ENCODE data around the gene CALCOCO1. TPM values are rescaled to one million over a fixed set of nuclear protein-coding genes. Genes with fewer than 3 reads are reported as not detected.

The CALCOCO1 gene
- total and polyA plus RNA-seq, 9 of the 15 experiments (the other 6 are each of a cell fraction or from before 2014, with no cell fraction given): 1.9 to 31.8 (median 11.0) TPM

DNA sequence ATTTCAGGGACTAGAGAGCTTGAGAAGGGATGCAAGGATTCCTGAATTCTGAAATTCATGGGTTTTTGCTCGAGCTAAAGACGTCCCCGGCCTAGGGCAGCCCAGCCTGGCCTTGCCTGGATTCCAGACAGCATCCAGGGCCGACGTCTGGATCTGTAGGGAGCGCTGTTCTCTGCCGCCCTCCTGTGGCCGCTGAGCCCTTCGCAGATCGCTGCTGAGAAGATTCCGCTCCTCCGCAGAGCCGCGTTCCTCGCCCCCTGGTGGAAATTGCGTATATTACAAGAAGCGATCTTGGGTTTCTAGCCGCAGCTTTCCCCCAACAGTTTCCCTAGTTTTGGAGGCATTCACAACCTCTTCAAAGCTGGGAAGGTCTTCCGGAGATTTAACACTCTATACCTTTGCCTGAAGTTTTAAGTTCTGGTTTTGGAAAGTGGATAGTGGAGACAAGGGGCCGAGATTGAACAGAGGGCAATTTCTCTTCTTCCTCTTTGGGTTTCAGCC lies 19.4 kb upstream of the CALCOCO1 start (continued):
- TF ChIP-seq, protein P1, sequence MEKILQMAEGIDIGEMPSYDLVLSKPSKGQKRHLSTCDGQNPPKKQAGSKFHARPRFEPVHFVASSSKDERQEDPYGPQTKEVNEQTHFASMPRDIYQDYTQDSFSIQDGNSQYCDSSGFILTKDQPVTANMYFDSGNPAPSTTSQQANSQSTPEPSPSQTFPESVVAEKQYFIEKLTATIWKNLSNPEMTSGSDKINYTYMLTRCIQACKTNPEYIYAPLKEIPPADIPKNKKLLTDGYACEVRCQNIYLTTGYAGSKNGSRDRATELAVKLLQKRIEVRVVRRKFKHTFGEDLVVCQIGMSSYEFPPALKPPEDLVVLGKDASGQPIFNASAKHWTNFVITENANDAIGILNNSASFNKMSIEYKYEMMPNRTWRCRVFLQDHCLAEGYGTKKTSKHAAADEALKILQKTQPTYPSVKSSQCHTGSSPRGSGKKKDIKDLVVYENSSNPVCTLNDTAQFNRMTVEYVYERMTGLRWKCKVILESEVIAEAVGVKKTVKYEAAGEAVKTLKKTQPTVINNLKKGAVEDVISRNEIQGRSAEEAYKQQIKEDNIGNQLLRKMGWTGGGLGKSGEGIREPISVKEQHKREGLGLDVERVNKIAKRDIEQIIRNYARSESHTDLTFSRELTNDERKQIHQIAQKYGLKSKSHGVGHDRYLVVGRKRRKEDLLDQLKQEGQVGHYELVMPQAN (IDR thresholded peaks at IDR 0.05; ENCODE audit: borderline replicate concordance): no peak
- TF ChIP-seq ETV5 (CRISPR knock-in tag; IDR thresholded peaks at IDR 0.05; ENCODE audit: low read depth): no peak
- TF ChIP-seq, protein P2, sequence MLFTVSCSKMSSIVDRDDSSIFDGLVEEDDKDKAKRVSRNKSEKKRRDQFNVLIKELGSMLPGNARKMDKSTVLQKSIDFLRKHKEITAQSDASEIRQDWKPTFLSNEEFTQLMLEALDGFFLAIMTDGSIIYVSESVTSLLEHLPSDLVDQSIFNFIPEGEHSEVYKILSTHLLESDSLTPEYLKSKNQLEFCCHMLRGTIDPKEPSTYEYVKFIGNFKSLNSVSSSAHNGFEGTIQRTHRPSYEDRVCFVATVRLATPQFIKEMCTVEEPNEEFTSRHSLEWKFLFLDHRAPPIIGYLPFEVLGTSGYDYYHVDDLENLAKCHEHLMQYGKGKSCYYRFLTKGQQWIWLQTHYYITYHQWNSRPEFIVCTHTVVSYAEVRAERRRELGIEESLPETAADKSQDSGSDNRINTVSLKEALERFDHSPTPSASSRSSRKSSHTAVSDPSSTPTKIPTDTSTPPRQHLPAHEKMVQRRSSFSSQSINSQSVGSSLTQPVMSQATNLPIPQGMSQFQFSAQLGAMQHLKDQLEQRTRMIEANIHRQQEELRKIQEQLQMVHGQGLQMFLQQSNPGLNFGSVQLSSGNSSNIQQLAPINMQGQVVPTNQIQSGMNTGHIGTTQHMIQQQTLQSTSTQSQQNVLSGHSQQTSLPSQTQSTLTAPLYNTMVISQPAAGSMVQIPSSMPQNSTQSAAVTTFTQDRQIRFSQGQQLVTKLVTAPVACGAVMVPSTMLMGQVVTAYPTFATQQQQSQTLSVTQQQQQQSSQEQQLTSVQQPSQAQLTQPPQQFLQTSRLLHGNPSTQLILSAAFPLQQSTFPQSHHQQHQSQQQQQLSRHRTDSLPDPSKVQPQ (CRISPR knock-in tag; IDR thresholded peaks at IDR 0.05; ENCODE audit: borderline replicate concordance): no peak
- TF ChIP-seq RB1 (IDR thresholded peaks at IDR 0.05; ENCODE audit: low read depth): peak; percentile 93
- TF ChIP-seq, protein P3, sequence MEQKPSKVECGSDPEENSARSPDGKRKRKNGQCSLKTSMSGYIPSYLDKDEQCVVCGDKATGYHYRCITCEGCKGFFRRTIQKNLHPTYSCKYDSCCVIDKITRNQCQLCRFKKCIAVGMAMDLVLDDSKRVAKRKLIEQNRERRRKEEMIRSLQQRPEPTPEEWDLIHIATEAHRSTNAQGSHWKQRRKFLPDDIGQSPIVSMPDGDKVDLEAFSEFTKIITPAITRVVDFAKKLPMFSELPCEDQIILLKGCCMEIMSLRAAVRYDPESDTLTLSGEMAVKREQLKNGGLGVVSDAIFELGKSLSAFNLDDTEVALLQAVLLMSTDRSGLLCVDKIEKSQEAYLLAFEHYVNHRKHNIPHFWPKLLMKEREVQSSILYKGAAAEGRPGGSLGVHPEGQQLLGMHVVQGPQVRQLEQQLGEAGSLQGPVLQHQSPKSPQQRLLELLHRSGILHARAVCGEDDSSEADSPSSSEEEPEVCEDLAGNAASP (IDR thresholded peaks at IDR 0.05): no peak
- TF ChIP-seq, protein P4, sequence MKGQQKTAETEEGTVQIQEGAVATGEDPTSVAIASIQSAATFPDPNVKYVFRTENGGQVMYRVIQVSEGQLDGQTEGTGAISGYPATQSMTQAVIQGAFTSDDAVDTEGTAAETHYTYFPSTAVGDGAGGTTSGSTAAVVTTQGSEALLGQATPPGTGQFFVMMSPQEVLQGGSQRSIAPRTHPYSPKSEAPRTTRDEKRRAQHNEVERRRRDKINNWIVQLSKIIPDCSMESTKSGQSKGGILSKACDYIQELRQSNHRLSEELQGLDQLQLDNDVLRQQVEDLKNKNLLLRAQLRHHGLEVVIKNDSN (CRISPR knock-in tag; IDR thresholded peaks at IDR 0.05): no peak
- TF ChIP-seq EZH2 (IDR thresholded peaks at IDR 0.05; ENCODE audit: borderline replicate concordance, low read depth, low read length): no peak
- no peak for TF ChIP-seq NFXL1 (CRISPR knock-in tag; IDR thresholded peaks at IDR 0.05)
- TF ChIP-seq CTBP1 (IDR thresholded peaks at IDR 0.05; ENCODE audit: borderline replicate concordance): peak; percentile 77
- TF ChIP-seq RAD21 (CRISPR knock-in tag; conservative IDR thresholded peaks at IDR 0.05 in 1 of 2, IDR thresholded peaks at IDR 0.05 in 1 of 2): peak; percentile 91 to 96
- TF ChIP-seq NR4A1 (CRISPR knock-in tag; IDR thresholded peaks at IDR 0.05): no peak
- no peak for TF ChIP-seq NR4A1 (tag; IDR thresholded peaks at IDR 0.05)
- no peak for TF ChIP-seq MYBL2 (IDR thresholded peaks at IDR 0.05; ENCODE audit: low read depth)
- no peak for TF ChIP-seq MYBL2 (CRISPR knock-in tag; IDR thresholded peaks at IDR 0.05; ENCODE audit: borderline replicate concordance)
- no peak for TF ChIP-seq RAD51 (IDR thresholded peaks at IDR 0.05; ENCODE audit: borderline replicate concordance, low read depth)
- no peak for TF ChIP-seq TSC22D4 (tag; IDR thresholded peaks at IDR 0.05)
- TF ChIP-seq LARP7 (IDR thresholded peaks at IDR 0.05): no peak
- TF ChIP-seq, protein P5, sequence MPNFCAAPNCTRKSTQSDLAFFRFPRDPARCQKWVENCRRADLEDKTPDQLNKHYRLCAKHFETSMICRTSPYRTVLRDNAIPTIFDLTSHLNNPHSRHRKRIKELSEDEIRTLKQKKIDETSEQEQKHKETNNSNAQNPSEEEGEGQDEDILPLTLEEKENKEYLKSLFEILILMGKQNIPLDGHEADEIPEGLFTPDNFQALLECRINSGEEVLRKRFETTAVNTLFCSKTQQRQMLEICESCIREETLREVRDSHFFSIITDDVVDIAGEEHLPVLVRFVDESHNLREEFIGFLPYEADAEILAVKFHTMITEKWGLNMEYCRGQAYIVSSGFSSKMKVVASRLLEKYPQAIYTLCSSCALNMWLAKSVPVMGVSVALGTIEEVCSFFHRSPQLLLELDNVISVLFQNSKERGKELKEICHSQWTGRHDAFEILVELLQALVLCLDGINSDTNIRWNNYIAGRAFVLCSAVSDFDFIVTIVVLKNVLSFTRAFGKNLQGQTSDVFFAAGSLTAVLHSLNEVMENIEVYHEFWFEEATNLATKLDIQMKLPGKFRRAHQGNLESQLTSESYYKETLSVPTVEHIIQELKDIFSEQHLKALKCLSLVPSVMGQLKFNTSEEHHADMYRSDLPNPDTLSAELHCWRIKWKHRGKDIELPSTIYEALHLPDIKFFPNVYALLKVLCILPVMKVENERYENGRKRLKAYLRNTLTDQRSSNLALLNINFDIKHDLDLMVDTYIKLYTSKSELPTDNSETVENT (CRISPR knock-in tag; IDR thresholded peaks at IDR 0.05): no peak
- TF ChIP-seq NELFE (IDR thresholded peaks at IDR 0.05; ENCODE audit: insufficient read depth, insufficient read length): no peak
- TF ChIP-seq NR2C2 (CRISPR knock-in tag; IDR thresholded peaks at IDR 0.05): no peak
- no peak for TF ChIP-seq NR2C2 (tag; IDR thresholded peaks at IDR 0.05)
